Neural cell (in vitro differentiated cells): Measurements from ENCODE around the gene NEDD4L.

Source experiments
- EZH2 ChIP-seq: fragments of 200-600, 300-800 bp; shearing (Covaris generic), sonication (generic); IDR thresholded peaks from 2 replicates; pipeline ENCODE4 v1.6.1; 2014; ENCODE audit warnings: antibody characterized with exemption, low read length, borderline replicate concordance, mild to moderate bottlenecking; ENCODE audit not compliant: insufficient read depth, poor library complexity, severe bottlenecking
- RAD21 ChIP-seq: fragments of 450-650 bp; conservative IDR thresholded peaks from 2 replicates; pipeline ENCODE4 v1.6.1; 2014; ENCODE audit warnings: antibody characterized with exemption, mild to moderate bottlenecking, moderate library complexity
- TF ChIP-seq, protein P1 (sequence below): fragments of 450-650 bp; IDR thresholded peaks from 2 replicates; pipeline ENCODE4 v1.5.1; 2014; ENCODE audit warnings: antibody characterized with exemption, mild to moderate bottlenecking, moderate library complexity; ENCODE audit not compliant: poor library complexity, severe bottlenecking

DNA sequence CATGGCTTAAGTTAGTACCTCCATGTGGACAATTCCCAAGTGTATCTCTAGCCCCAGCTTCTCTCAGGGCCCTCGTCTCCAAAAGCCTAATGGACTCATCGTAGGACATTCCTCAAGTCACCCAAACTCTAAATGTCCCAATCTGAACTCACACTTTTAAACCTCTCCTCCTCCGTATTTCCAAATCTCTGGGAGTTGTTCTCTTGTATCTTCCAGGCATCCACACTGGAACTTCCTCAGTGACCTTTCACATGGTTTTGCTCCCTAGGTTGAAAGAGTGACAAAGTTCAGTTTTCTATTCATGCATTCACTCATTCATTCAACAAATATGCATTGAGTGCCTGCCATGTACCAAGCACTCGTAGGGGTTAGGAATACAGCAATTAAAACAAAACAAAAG lies 364.6 kb downstream of the NEDD4L start:
- TF ChIP-seq RAD21 (no peak), EZH2 (no peak)
- TF ChIP-seq, protein P1, sequence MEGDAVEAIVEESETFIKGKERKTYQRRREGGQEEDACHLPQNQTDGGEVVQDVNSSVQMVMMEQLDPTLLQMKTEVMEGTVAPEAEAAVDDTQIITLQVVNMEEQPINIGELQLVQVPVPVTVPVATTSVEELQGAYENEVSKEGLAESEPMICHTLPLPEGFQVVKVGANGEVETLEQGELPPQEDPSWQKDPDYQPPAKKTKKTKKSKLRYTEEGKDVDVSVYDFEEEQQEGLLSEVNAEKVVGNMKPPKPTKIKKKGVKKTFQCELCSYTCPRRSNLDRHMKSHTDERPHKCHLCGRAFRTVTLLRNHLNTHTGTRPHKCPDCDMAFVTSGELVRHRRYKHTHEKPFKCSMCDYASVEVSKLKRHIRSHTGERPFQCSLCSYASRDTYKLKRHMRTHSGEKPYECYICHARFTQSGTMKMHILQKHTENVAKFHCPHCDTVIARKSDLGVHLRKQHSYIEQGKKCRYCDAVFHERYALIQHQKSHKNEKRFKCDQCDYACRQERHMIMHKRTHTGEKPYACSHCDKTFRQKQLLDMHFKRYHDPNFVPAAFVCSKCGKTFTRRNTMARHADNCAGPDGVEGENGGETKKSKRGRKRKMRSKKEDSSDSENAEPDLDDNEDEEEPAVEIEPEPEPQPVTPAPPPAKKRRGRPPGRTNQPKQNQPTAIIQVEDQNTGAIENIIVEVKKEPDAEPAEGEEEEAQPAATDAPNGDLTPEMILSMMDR = no peak
